ENCODE data around the gene PRMT9.

The PRMT9 gene

DNA sequence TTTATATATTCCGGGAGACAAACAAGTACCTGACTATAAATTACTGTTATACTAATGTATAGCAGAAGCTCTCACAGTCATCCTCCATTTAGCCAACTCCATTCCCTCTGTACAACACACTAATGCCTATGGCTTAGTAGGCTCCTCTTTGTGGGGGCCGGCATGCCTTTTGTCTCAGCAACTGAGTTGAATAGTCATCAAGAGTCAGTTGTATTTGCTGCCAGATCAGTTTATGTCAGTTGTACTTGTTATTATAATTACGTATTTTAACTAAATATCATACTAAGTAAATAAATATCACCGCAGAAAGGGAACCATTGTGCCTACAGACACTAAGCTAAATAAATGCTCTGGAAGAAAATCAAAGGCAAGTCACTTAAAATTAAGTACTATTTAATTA is 9.9 kb downstream of the PRMT9 start:
- no peaks in the 10 kb centered on the region for H3K27me3 ChIP-seq (ENCODE audit: insufficient read depth, low read length, poor library complexity)
- TF ChIP-seq EZH2 (IDR thresholded peaks at IDR 0.05; ENCODE audit: borderline replicate concordance, low read depth, low read length, severe bottlenecking), result no peak
- TF ChIP-seq, protein P1, sequence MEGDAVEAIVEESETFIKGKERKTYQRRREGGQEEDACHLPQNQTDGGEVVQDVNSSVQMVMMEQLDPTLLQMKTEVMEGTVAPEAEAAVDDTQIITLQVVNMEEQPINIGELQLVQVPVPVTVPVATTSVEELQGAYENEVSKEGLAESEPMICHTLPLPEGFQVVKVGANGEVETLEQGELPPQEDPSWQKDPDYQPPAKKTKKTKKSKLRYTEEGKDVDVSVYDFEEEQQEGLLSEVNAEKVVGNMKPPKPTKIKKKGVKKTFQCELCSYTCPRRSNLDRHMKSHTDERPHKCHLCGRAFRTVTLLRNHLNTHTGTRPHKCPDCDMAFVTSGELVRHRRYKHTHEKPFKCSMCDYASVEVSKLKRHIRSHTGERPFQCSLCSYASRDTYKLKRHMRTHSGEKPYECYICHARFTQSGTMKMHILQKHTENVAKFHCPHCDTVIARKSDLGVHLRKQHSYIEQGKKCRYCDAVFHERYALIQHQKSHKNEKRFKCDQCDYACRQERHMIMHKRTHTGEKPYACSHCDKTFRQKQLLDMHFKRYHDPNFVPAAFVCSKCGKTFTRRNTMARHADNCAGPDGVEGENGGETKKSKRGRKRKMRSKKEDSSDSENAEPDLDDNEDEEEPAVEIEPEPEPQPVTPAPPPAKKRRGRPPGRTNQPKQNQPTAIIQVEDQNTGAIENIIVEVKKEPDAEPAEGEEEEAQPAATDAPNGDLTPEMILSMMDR (IDR thresholded peaks at IDR 0.05; ENCODE audit: borderline replicate concordance, extremely low read depth, low read length, poor library complexity, severe bottlenecking), result no peak
- H2AFZ ChIP-seq (ENCODE audit: low read depth, low read length), result no peak overlapping the region
- no peaks in the 10 kb centered on the region for H3K9me3 ChIP-seq (ENCODE audit: insufficient read depth, low read length, severe bottlenecking)
- H3K4me1 ChIP-seq (ENCODE audit: insufficient read depth, low read length), result no peaks in the 10 kb centered on the region
- ATAC-seq (ENCODE audit: insufficient read depth, low read depth) (no peak), DNase-seq (no peak)
- H3K27ac ChIP-seq (ENCODE audit: low read length), result no peak overlapping the region
- peaks cover 14% of the 10 kb centered on the region for H3K36me3 ChIP-seq (ENCODE audit: insufficient read depth, low read length)
- no peak overlapping the region for H3K4me2 ChIP-seq (ENCODE audit: insufficient read depth, low read length)
- H3K4me3 ChIP-seq (ENCODE audit: low read depth in 1 of 2, low read length in 2 of 2), result no peak overlapping the region
- H3K79me2 ChIP-seq (ENCODE audit: insufficient read depth, low read length), result peaks cover 9% of the 10 kb centered on the region; the same call in 1 of the 2 replicates
- H4K20me1 ChIP-seq (ENCODE audit: insufficient read depth, low read length), result no peaks in the 10 kb centered on the region; the same call in 1 of the 2 replicates
- no peak overlapping the region for H3K9ac ChIP-seq (ENCODE audit: low read depth, low read length)

DNA sequence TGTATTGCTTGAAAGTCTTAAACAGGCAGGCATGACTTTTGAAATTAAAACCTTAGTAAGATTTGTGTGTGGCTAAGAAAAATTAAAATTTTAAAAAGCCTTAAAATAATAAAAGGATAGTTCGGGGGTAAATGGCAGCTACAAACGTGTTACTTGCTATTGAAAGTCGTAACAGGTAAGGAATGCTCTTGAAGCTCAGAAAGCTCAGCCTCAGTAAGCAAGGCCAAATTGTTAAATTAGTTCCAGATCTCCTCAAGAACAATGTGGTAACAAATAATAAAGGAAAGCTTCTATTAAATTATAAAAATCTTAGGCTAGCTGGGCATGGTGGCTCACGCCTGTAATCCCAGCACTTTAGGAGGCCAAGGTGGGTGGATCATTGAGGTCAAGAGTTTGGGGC is 25.5 kb downstream of the PRMT9 start:
- Histone ChIP-seq H3K4me2 (ENCODE audit: insufficient read depth, low read length) (no peak overlapping the region), H3K79me2 (ENCODE audit: insufficient read depth, low read length) (no peaks in the 10 kb centered on the region), H3K9me3 (ENCODE audit: insufficient read depth, low read length, severe bottlenecking) (no peaks in the 10 kb centered on the region), H2AFZ (ENCODE audit: low read depth, low read length) (no peak overlapping the region), H3K27ac (ENCODE audit: low read length) (no peak overlapping the region), H3K27me3 (ENCODE audit: insufficient read depth, low read length, poor library complexity) (no peaks in the 10 kb centered on the region), H3K36me3 (ENCODE audit: insufficient read depth, low read length) (peaks cover 43% of the 10 kb centered on the region), H3K4me1 (ENCODE audit: insufficient read depth, low read length) (no peaks in the 10 kb centered on the region), H4K20me1 (ENCODE audit: insufficient read depth, low read length) (no peaks in the 10 kb centered on the region), H3K9ac (ENCODE audit: low read depth, low read length) (no peak overlapping the region), H3K4me3 (ENCODE audit: low read depth in 1 of 2, low read length in 2 of 2) (no peak overlapping the region)
- DNase-seq (no peak), ATAC-seq (ENCODE audit: insufficient read depth, low read depth) (no peak)
- TF ChIP-seq, protein P1 (IDR thresholded peaks at IDR 0.05; ENCODE audit: borderline replicate concordance, extremely low read depth, low read length, poor library complexity, severe bottlenecking), result no peak
- TF ChIP-seq EZH2 (IDR thresholded peaks at IDR 0.05; ENCODE audit: borderline replicate concordance, low read depth, low read length, severe bottlenecking), result no peak

GRCh38 chr4:147655639-147656038 is 28.3 kb downstream of the PRMT9 start:
- Histone ChIP-seq H3K36me3 (ENCODE audit: insufficient read depth, low read length) (peaks cover 44% of the 10 kb centered on the region), H3K79me2 (ENCODE audit: insufficient read depth, low read length) (no peaks in the 10 kb centered on the region), H3K27me3 (ENCODE audit: insufficient read depth, low read length, poor library complexity) (no peaks in the 10 kb centered on the region), H3K4me3 (ENCODE audit: low read depth in 1 of 2, low read length in 2 of 2) (no peak overlapping the region), H3K4me1 (ENCODE audit: insufficient read depth, low read length) (no peaks in the 10 kb centered on the region), H4K20me1 (ENCODE audit: insufficient read depth, low read length) (no peaks in the 10 kb centered on the region), H3K4me2 (ENCODE audit: insufficient read depth, low read length) (no peak overlapping the region), H2AFZ (ENCODE audit: low read depth, low read length) (no peak overlapping the region), H3K27ac (ENCODE audit: low read length) (no peak overlapping the region), H3K9me3 (ENCODE audit: insufficient read depth, low read length, severe bottlenecking) (no peaks in the 10 kb centered on the region), H3K9ac (ENCODE audit: low read depth, low read length) (no peak overlapping the region)
- DNase-seq (no peak), ATAC-seq (ENCODE audit: insufficient read depth, low read depth) (no peak)
- TF ChIP-seq EZH2 (IDR thresholded peaks at IDR 0.05; ENCODE audit: borderline replicate concordance, low read depth, low read length, severe bottlenecking), result no peak
- TF ChIP-seq, protein P1 (IDR thresholded peaks at IDR 0.05; ENCODE audit: borderline replicate concordance, extremely low read depth, low read length, poor library complexity, severe bottlenecking), result no peak

GRCh38 chr4:147651563-147651962 is 32.4 kb downstream of the PRMT9 start:
- H3K27me3 ChIP-seq (ENCODE audit: insufficient read depth, low read length, poor library complexity), result no peaks in the 10 kb centered on the region
- no peak overlapping the region for H3K27ac ChIP-seq (ENCODE audit: low read length)
- no peaks in the 10 kb centered on the region for H4K20me1 ChIP-seq (ENCODE audit: insufficient read depth, low read length)
- peaks cover 48% of the 10 kb centered on the region for H3K36me3 ChIP-seq (ENCODE audit: insufficient read depth, low read length)
- no peak overlapping the region for H3K4me2 ChIP-seq (ENCODE audit: insufficient read depth, low read length)
- H3K9me3 ChIP-seq (ENCODE audit: insufficient read depth, low read length, severe bottlenecking), result no peaks in the 10 kb centered on the region
- no peak overlapping the region for H3K4me3 ChIP-seq (ENCODE audit: low read depth in 1 of 2, low read length in 2 of 2)
- H3K79me2 ChIP-seq (ENCODE audit: insufficient read depth, low read length), result peaks cover 9% of the 10 kb centered on the region; the same call in 1 of the 2 replicates
- no peaks in the 10 kb centered on the region for H3K4me1 ChIP-seq (ENCODE audit: insufficient read depth, low read length)
- no peak overlapping the region for H3K9ac ChIP-seq (ENCODE audit: low read depth, low read length)
- no peak for DNase-seq
- no peak for ATAC-seq (ENCODE audit: insufficient read depth, low read depth)
- H2AFZ ChIP-seq (ENCODE audit: low read depth, low read length), result no peak overlapping the region
- TF ChIP-seq EZH2 (IDR thresholded peaks at IDR 0.05; ENCODE audit: borderline replicate concordance, low read depth, low read length, severe bottlenecking), result no peak
- TF ChIP-seq, protein P1 (IDR thresholded peaks at IDR 0.05; ENCODE audit: borderline replicate concordance, extremely low read depth, low read length, poor library complexity, severe bottlenecking), result no peak
